Peyer's patch (tissue), 4 donors: ENCODE measurements around the gene WSCD1. TPM values are rescaled to one million over a fixed set of nuclear protein-coding genes. Genes with fewer than 3 reads are reported as not detected.

Source experiments
- DNase-seq, 3 donors: peaks; one replicate each; pipeline ENCODE4 v3.0.0-alpha.2; 2017 to 2019
- H3K27ac ChIP-seq, 4 donors: fragments of 200-600 bp; sonication (generic); one replicate each; pipeline ENCODE4 v1.5.1; 2016 to 2019
- H3K27me3 ChIP-seq, 2 donors: fragments of 200-600 bp; sonication (generic); one replicate each; pipeline ENCODE4 v1.5.1; 2019
- H3K36me3 ChIP-seq, 3 donors: fragments of 200-600 bp; sonication (generic); one replicate each; pipeline ENCODE4 v1.5.1; 2016 to 2019
- H3K4me1 ChIP-seq, 4 donors: fragments of 200-600 bp; sonication (generic); one replicate each; pipeline ENCODE4 v1.5.1; 2016 to 2019
- H3K4me3 ChIP-seq, 4 donors: fragments of 200-600 bp; sonication (generic); 1 replicate in 3 of 4; 2 replicates in 1 of 4; pipeline ENCODE4 v1.5.1; 2016 to 2019; ENCODE audit warnings: mild to moderate bottlenecking in 1 of 4
- H3K9me3 ChIP-seq, 4 donors: fragments of 200-600 bp; sonication (generic); one replicate each; pipeline ENCODE4 v1.5.1; 2016 to 2019; ENCODE audit warnings: mild to moderate bottlenecking in 1 of 4
- POLR2A ChIP-seq, 2 donors: fragments of 450-650 bp; IDR thresholded peaks; one replicate each; pipeline ENCODE4 v1.5.1; 2017; ENCODE audit warnings: antibody characterized with exemption in 2 of 2, mild to moderate bottlenecking in 2 of 2, moderate library complexity in 2 of 2
- total RNA-seq, 4 donors: library from RNA; depleted of rRNA; stranded (reverse); fragments of >200 nt; gene quantifications; one replicate each; pipeline ENCODE4 v1.1.0, GENCODE V29; 2016
- TF ChIP-seq, protein P1 (sequence below), 6 experiments: fragments of 450-650 bp in 4 of 6; fragments of 200-600 bp in 2 of 6; sonication (generic) in 1 of 6; IDR thresholded peaks; one replicate each; pipeline ENCODE4 v1.5.1; 2017 to 2019; ENCODE audit warnings: antibody characterized with exemption in 6 of 6, mild to moderate bottlenecking in 3 of 6, moderate library complexity in 1 of 6

Gene WSCD1
- total RNA-seq, 4 donors from 2014 or later = 5.8 to 47.3 (median 42.9) TPM

DNA sequence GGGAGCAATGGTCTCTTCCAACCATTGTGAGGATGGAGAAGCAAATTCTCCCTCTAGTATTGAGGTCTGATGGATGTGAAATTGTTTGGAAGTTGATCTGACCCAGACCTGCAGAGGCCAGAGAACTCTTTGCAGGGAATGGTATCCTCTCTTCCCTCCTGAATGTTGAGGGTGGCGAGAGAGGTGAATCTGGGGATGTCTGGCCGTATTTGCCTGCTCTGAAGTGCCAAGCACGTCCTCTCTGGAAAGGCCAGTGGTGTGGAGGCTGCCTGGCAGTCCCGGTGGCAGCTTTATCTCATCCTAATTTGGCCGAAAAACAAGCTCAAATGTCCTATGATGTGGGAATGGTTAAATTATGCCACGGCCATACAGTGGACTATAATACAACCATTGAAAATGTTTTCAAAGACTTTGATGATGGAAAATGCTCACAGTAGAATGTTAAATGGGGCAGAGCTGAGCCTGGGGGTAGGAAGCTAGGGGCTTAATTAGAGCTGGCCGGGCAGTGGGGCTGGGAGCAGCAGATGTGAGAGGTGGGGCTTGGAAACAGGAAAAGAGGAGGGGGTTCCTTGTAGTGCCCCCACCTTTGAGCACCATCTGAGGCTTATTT, 30.8 kb downstream of the WSCD1 start:
- peak overlapping the region in 1 of 4 donors; percentile 75 for H3K27ac ChIP-seq
- TF ChIP-seq, protein P1, sequence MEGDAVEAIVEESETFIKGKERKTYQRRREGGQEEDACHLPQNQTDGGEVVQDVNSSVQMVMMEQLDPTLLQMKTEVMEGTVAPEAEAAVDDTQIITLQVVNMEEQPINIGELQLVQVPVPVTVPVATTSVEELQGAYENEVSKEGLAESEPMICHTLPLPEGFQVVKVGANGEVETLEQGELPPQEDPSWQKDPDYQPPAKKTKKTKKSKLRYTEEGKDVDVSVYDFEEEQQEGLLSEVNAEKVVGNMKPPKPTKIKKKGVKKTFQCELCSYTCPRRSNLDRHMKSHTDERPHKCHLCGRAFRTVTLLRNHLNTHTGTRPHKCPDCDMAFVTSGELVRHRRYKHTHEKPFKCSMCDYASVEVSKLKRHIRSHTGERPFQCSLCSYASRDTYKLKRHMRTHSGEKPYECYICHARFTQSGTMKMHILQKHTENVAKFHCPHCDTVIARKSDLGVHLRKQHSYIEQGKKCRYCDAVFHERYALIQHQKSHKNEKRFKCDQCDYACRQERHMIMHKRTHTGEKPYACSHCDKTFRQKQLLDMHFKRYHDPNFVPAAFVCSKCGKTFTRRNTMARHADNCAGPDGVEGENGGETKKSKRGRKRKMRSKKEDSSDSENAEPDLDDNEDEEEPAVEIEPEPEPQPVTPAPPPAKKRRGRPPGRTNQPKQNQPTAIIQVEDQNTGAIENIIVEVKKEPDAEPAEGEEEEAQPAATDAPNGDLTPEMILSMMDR (IDR thresholded peaks at IDR 0.05) = no peak
- no peak for TF ChIP-seq POLR2A (IDR thresholded peaks at IDR 0.05)
- no peak overlapping the region for H3K4me3 ChIP-seq

DNA sequence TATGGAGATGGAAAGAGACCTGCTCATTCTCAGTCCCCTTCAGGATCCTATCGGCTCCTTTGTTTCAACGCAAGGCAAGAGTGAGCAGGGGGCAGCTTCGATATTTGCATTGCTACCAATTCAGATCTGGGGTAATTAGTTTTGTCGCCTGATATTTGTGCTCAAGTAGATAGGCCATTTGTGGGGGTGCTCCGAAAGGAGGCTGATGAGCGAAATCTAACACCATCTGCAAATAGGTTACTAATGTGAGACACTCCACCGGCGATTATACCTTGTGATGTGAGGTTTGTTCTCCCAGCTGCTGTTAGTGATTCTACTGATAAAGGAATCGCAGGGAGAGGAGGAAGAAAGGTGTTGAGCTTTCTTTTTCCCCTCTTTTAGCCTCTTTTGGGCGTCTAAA, 31.5 kb downstream of the WSCD1 start:
- TF ChIP-seq, protein P1 (IDR thresholded peaks at IDR 0.05) = no peak
- no peak for TF ChIP-seq POLR2A (IDR thresholded peaks at IDR 0.05)
- Histone ChIP-seq H3K27ac (peak overlapping the region in 2 of 4 donors; percentile 69 to 75), H3K4me1 (peaks cover 0 to 45% (median 0%) of the 10 kb centered on the region in 4 donors), H3K4me3 (no peak overlapping the region), H3K9me3 (no peaks in the 10 kb centered on the region), H3K27me3 (no peaks in the 10 kb centered on the region), H3K36me3 (no peaks in the 10 kb centered on the region)
- DNase-seq = no peak

More for the DNA sequence above, 30.8 kb downstream of the WSCD1 start:
- Histone ChIP-seq H3K36me3 (no peaks in the 10 kb centered on the region), H3K27me3 (no peaks in the 10 kb centered on the region), H3K9me3 (no peaks in the 10 kb centered on the region), H3K4me1 (peaks cover 0 to 45% (median 0%) of the 10 kb centered on the region in 4 donors)
- DNase-seq = peak in 1 of 3 donors; percentile 8

DNA sequence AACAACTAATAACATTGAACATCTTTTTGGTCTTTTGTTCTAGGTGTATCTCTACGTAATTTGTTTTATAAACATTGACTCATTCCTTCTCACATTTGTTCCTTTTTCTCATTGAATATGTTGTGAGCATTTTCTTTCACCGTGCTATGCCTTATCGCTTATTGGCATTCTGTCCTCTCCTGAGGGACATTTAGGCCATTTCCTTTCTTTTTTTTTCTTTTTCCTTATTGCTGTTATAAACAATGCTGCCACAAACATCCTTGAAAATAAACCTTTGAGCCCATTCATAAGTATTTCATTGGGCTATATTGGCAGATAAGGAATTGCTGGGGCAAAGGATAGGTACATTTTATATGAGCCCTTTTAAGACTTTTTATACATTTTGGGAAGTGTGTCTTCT, 32.4 kb downstream of the WSCD1 start:
- Histone ChIP-seq H3K9me3 (no peaks in the 10 kb centered on the region), H3K27me3 (no peaks in the 10 kb centered on the region), H3K36me3 (no peaks in the 10 kb centered on the region), H3K27ac (peak overlapping the region in 2 of 4 donors; percentile 69 to 84), H3K4me3 (no peak overlapping the region), H3K4me1 (peaks cover 0 to 45% (median under 1%) of the 10 kb centered on the region in 4 donors)
- TF ChIP-seq, protein P1 (IDR thresholded peaks at IDR 0.05) = no peak
- TF ChIP-seq POLR2A (IDR thresholded peaks at IDR 0.05) = no peak
- DNase-seq = no peak

DNA sequence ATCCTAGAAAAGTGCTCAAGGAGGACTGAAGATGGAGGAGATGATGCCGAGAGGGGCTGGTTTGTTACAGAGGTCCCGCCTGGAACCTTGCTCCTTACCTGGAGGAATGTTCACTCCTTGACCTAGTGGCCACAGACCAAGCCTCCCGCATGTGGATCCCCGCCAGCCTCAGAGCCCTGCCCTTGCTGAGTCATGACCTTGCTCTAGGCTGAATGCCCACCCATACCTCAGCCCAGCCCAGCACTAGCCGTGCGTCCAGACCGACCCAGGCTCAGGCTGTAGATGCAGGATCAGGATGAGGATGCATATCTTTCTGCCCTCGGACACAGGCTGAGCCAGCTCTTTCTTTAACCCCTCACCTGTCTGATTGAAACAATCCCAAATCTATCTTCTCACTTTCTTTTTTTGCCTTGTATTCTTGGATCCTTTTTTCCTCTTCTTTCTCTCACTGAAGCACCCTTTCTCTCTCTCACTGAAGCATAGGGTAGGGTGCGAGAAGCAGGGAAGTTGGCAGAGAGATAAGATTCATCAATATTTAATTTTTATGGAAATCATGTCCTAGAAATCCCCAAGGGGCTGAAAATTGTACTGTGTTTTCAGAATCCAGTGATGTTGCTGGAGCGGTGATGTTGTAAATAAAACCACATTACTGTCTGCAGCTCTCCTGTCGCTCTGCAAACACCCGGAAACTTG, 34.9 kb downstream of the WSCD1 start:
- H3K36me3 ChIP-seq = no peaks in the 10 kb centered on the region
- peak overlapping the region in 3 of 4 donors; percentile 43 to 84 (median 50) for H3K27ac ChIP-seq
- peak in 2 of 3 donors; percentile 80 to 82 for DNase-seq
- peaks cover 0 to 69% (median 4%) of the 10 kb centered on the region in 4 donors for H3K4me1 ChIP-seq
- H3K4me3 ChIP-seq = no peak overlapping the region
- peak in 1 of 2 donors; percentile 29 for TF ChIP-seq POLR2A (IDR thresholded peaks at IDR 0.05)
- TF ChIP-seq, protein P1 (IDR thresholded peaks at IDR 0.05) = no peak
- no peaks in the 10 kb centered on the region for H3K27me3 ChIP-seq
- no peaks in the 10 kb centered on the region for H3K9me3 ChIP-seq

DNA sequence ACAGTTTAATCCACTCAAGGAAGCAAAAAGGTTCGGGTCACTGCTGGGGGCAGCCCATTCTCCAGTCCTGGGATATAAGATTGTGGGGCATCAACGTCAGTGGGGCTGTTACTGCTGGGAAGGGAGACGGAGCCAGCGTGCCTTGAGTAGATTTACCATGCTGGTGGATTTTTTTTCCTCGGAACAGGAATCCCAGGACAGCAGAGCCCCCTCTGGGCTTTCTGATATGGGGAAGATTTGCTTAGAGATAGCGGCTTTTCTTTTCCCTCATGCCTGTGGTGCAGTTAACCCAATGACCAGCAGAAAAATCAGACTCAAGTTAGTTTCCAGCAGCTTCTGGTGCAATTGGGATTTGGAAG, 35.4 kb downstream of the WSCD1 start:
- Histone ChIP-seq H3K9me3 (no peaks in the 10 kb centered on the region), H3K27me3 (no peaks in the 10 kb centered on the region), H3K4me3 (no peak overlapping the region), H3K36me3 (no peaks in the 10 kb centered on the region), H3K4me1 (peaks cover 0 to 72% (median 4%) of the 10 kb centered on the region in 4 donors), H3K27ac (peak overlapping the region in 3 of 4 donors; percentile 43 to 84 (median 50))
- TF ChIP-seq, protein P1 (IDR thresholded peaks at IDR 0.05) = no peak
- no peak for TF ChIP-seq POLR2A (IDR thresholded peaks at IDR 0.05)
- no peak for DNase-seq
